Vagina (tissue), 2 donors: ENCODE data around the gene RNF138. TPM values are rescaled to one million over a fixed set of nuclear protein-coding genes. Genes with fewer than 3 reads are reported as not detected.

Source experiments
- DNase-seq, 2 donors: peaks; one replicate each; pipeline ENCODE4 v3.0.0-alpha.2; 2017; ENCODE audit errors: extremely low spot score in 2 of 2
- H3K27ac ChIP-seq: fragments of 200-600 bp; sonication (generic); one replicate; pipeline ENCODE4 v1.5.1; 2019
- H3K27me3 ChIP-seq: fragments of 200-600 bp; sonication (generic); one replicate; pipeline ENCODE4 v1.5.1; 2019
- H3K36me3 ChIP-seq, 2 donors: fragments of 200-600 bp; sonication (generic); one replicate each; pipeline ENCODE4 v1.5.1; 2017 to 2019
- H3K4me1 ChIP-seq: fragments of 200-600 bp; sonication (generic); one replicate; pipeline ENCODE4 v1.5.1; 2019
- H3K4me3 ChIP-seq, 2 donors: fragments of 200-600 bp; sonication (generic); 1 replicate in 1 of 2; 2 replicates in 1 of 2; pipeline ENCODE4 v1.5.1; 2016 to 2019
- H3K9me3 ChIP-seq: fragments of 200-600 bp; sonication (generic); one replicate; pipeline ENCODE4 v1.5.1; 2019
- POLR2A ChIP-seq, 2 donors: fragments of 450-650 bp; IDR thresholded peaks; one replicate each; pipeline ENCODE4 v1.6.1; 2017; ENCODE audit warnings: antibody characterized with exemption in 2 of 2, mild to moderate bottlenecking in 2 of 2, moderate library complexity in 2 of 2
- POLR2AphosphoS5 ChIP-seq, 2 donors: sonication (generic); formaldehyde crosslinking; IDR thresholded peaks; one replicate each; pipeline ENCODE4 v1.9.0; 2017; ENCODE audit warnings: antibody characterized with exemption in 2 of 2, mild to moderate bottlenecking in 2 of 2, low read depth in 1 of 2; ENCODE audit not compliant: insufficient read depth in 1 of 2
- intact Hi-C: fragments of 100-400 bp; cut with DNase I; formaldehyde crosslinking; loops from one replicate; pipeline ENCODE4 v1.15.1; 2023
- small RNA-seq: library from RNA; depleted of rRNA; stranded (forward); fragments of <200 nt; gene quantifications from one replicate; pipeline ENCODE3, GENCODE V24; 2016
- total RNA-seq: library from RNA; depleted of rRNA; stranded (reverse); fragments of >200 nt; gene quantifications from one replicate; pipeline ENCODE4 v1.2.3, GENCODE V29; 2016
- TF ChIP-seq, protein P1 (sequence below), 3 experiments: fragments of 450-650 bp in 2 of 3; fragments of 200-600 bp in 1 of 3; sonication (generic) in 1 of 3; IDR thresholded peaks; one replicate each; pipeline ENCODE4 v1.5.1; 2017 to 2019; ENCODE audit warnings: antibody characterized with exemption in 3 of 3, mild to moderate bottlenecking in 2 of 3, moderate library complexity in 2 of 3

The RNF138 gene
- total RNA-seq, 1 donor from 2014 or later, result 15.7 TPM

DNA sequence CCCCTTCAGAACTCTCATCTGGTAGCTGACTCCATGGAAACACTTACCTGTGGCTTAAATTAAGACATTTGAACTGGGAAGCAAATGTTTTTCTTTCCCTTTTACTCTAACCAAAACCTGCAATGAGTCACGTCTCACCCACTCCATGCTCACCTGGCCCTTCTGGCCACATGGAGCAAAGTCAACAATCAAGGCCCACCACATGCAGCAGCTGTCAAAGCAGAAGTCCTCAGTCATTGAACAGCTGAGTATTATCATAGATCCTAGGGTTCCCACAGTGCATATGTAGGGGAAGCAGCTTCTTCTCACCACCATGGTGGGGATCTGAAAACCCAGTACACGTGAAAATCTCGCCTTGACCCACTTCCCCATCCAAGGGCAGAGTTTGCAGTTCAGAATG, 85.9 kb downstream of the RNF138 start:
- H3K4me3 ChIP-seq, result no peak overlapping the region
- intact Hi-C loops, result no loop called here
- no peaks in the 10 kb centered on the region for H3K4me1 ChIP-seq

More for the DNA sequence above, 85.9 kb downstream of the RNF138 start:
- no peaks in the 10 kb centered on the region for H3K36me3 ChIP-seq
- TF ChIP-seq POLR2A (IDR thresholded peaks at IDR 0.05) (no peak), POLR2AphosphoS5 (IDR thresholded peaks at IDR 0.05; ENCODE audit: insufficient read depth in 1 of 2, low read depth in 1 of 2) (no peak)
- TF ChIP-seq, protein P1, sequence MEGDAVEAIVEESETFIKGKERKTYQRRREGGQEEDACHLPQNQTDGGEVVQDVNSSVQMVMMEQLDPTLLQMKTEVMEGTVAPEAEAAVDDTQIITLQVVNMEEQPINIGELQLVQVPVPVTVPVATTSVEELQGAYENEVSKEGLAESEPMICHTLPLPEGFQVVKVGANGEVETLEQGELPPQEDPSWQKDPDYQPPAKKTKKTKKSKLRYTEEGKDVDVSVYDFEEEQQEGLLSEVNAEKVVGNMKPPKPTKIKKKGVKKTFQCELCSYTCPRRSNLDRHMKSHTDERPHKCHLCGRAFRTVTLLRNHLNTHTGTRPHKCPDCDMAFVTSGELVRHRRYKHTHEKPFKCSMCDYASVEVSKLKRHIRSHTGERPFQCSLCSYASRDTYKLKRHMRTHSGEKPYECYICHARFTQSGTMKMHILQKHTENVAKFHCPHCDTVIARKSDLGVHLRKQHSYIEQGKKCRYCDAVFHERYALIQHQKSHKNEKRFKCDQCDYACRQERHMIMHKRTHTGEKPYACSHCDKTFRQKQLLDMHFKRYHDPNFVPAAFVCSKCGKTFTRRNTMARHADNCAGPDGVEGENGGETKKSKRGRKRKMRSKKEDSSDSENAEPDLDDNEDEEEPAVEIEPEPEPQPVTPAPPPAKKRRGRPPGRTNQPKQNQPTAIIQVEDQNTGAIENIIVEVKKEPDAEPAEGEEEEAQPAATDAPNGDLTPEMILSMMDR (IDR thresholded peaks at IDR 0.05), result no peak
- no peaks in the 10 kb centered on the region for H3K9me3 ChIP-seq
- no peak overlapping the region for H3K27ac ChIP-seq
- no peak for DNase-seq
- no peaks in the 10 kb centered on the region for H3K27me3 ChIP-seq

Small RNA genes lying within 50 kb of the gene (small RNA-seq; reads per million reads assigned to genes)
- gene RNA5SP453, result not detected

Other genes with a start within 250 kb of the RNF138 start
- gene TRAPPC8, start 148.7 kb upstream of the RNF138 start, total RNA-seq, result 33.1 TPM
- 3.7 TPM for gene RNF125, start 73.0 kb upstream of the RNF138 start, total RNA-seq
- gene MEP1B, start 98.2 kb downstream of the RNF138 start, total RNA-seq, result not detected